ENCODE results near the gene MICAL2. TPM values are rescaled to one million over a fixed set of nuclear protein-coding genes. Genes with fewer than 3 reads are reported as not detected.

MICAL2 gene
- total RNA-seq, 1 donor from 2014 or later: 110 TPM

- no peak for DNase-seq
These were observed 181.4 kb downstream of the MICAL2 start for GRCh38 chr11:12291766-12292165.

- no peak for DNase-seq
These were observed 182.4 kb downstream of the MICAL2 start for GRCh38 chr11:12292766-12293165.

- no peak for DNase-seq
These were observed 183.1 kb downstream of the MICAL2 start for GRCh38 chr11:12293486-12293885.

GRCh38 chr11:12294613-12295012, 184.2 kb downstream of the MICAL2 start:
- DNase-seq: no peak

GRCh38 chr11:12295943-12296342, 185.6 kb downstream of the MICAL2 start:
- no peak for DNase-seq

- DNase-seq: no peak
These were observed 188.2 kb downstream of the MICAL2 start for GRCh38 chr11:12298610-12299009.

GRCh38 chr11:12301379-12301778, 191.0 kb downstream of the MICAL2 start:
- no peak for DNase-seq

GRCh38 chr11:12303421-12304149, 193.2 kb downstream of the MICAL2 start:
- DNase-seq: no peak

GRCh38 chr11:12306830-12307229, 196.4 kb downstream of the MICAL2 start:
- DNase-seq: no peak

GRCh38 chr11:12312132-12312531, 201.7 kb downstream of the MICAL2 start:
- DNase-seq: no peak

Other genes starting within 250 kb of the MICAL2 start
- gene DKK3, start 102.0 kb upstream of the MICAL2 start, total RNA-seq: 107 and 156 TPM in 2 replicates